HG03196 (cell line): ENCODE results near the gene ATP5MC3.
"Not testable (repeated sequence)": the region's sequence is repeated elsewhere in the genome, so short reads cannot be mapped to it uniquely, and the experiment has no call there.

ENCODE experiments used
- ATAC-seq: cut with Tn5 transposase; IDR thresholded peaks from one replicate; pipeline ENCODE4 v1.9.1; 2021; ENCODE audit not compliant: unreplicated experiment

Gene ATP5MC3

DNA sequence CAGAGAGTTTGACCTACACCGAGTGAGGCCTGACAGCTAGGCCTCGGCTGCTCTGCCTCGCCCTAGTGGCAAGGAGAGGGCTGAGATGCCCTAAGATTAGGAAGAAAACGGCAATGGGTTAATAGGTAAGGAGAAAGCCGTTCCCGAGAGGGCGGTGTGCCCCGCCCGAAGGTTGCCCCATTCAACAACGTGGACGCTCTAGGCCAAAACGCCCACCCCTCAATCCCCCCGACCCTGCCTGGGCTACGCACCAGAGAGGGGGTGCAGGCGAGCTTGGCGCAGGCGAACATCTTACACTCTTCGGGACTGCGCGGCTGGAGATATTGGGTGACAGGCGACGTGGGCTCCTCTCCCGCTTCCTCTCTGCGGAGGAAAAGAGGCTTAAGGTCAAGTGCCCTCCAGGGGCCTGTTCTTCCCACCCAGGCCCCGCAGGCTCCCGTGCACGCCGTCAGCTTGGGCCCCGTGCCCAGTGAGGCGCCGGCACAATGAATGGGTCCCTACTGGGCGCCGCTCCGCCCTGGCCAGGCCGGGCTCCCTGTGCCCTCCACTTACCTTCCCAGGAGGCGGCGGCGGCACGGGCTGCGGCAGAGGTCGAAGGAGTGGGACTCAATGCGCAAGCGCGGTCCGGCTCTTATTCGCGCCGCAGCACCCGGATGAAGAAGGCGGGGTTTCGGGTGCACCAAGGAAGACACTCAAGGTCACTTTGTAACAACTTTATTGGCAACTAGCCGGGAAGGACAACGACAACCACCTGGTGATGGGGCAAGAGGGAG lies at the start of gene ATP5MC3:
ATP5MC3 (minus strand) TSS at position 607 of the 773 bp plus-strand sequence; CDS start at position 290, 317 bp downstream.
- ATAC-seq = peak; percentile 82

DNA sequence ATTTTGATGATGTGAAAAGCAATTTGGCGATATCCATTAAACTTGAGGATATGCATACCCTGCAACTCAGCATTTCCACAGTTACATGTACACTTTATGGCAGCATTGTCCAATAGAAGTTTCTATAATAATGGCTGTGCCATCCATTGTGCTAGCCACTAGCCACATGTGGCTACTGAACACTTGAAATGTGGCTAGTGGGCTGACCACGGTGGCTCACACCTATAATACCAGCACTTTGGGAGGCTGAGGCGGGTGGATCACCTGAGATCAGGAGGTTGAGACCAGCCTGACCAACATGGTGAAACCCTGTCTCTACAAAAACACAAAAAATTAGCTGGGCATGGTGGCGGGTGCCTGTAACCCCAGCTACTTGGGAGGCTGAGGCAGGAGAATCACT lies 47.1 kb upstream of the ATP5MC3 start:
- not testable (repeated sequence) for ATAC-seq

DNA sequence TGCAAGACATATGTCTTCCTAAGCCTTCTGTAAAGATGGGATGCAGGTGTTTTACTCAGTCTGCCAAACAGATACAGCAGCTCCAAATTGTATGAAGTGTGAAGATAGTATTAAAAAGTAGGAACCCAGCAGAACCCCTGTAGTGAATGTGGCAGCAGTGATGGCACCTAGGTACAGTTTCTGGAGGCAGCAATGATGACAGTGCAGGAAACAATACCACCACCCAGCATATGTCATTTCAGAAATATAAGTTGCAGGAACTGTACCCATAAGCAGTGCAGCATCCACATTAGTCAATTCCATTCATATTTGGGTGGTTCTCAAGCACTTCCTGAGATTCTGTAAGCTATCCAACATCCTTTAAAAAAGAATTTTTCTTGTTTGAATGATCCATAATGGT lies 46.7 kb upstream of the ATP5MC3 start:
- no peak for ATAC-seq

DNA sequence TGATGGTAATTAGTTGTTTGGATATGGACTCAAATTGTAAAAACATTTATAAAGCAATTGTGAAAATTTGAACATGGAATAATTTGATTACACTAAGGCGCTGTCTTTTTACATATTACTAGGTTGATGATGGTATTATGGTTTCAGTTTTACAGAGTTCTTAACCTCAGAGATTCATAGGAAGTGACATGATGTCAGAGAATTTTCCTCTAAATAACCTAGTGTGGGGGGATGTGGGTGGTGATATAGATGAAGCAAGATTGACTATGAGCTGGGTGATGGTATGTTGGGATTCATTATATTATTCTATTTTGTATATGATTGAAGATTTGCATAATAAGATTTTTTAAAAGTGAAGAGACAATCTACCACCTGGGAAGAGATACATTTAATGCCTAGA lies 45.9 kb upstream of the ATP5MC3 start:
- ATAC-seq = no peak

DNA sequence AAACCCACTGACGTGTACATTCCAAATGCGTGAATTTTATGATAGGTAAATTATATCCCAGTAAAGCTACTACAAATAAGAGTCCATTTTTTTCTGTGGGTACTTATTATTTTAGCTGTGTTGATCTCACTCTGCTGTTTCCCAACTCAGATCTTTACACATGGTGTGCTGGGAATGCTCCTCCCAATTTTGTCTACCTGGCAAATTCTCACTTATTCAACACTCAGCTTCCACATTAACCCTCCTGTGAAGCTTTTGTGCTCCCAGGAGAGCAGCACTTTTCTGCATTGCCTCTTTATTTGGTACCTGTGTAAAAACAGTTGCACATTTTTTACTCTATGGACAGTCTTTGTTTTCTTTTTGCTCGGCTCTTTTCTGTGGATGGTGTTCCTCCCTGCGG lies 38.6 kb upstream of the ATP5MC3 start:
- no peak for ATAC-seq

DNA sequence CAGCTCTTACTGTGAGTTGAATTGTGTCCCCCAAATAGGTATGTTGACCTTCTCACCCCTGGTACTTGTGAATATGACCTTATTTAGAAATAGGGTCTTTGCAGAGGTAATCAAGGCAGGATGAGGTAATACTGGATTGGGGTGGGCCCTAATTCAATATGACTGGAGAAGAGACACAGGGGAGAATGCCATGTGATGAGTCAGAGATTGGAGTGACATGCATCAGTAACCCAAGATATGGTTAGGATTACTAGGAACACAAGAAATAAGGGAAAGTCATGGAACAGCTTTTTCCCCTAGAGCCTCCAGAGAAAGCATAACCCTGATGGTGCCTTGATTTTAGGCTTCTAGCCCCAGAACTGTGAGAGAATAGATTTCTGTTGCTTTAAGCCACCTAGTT lies 37.0 kb upstream of the ATP5MC3 start:
- no peak for ATAC-seq

DNA sequence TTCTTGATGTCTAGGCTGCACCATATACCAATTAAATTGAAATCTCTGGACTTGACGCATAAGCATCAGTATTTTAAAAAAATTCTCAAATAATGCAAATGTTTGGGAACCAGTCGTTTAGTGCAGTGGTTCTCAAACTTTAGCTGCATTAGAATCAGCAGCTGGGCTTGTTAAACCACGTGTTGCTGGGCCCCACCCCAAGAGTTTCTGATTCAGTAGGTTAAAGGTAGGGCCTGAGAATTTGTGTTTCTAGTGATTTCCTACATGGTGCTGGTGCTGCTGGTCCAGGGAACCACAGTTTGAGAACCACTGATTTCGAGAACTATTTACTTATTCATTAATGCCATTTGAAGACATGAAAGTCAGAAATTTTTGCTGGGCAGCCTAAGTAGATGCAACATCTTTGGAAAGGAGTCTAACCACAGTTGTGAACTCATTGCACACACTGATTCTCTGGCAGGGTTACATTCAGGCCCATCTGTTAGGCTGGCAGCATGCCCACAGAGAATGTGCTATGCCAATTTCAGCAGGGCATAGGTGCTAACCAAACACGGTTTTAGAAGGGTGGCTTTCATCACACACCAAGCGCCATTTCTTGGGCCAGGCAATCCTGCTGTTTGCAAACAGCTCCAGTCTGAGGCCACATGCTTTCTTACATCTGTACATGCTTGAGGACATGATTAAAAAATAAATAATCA lies 26.4 kb upstream of the ATP5MC3 start:
- no peak for ATAC-seq

DNA sequence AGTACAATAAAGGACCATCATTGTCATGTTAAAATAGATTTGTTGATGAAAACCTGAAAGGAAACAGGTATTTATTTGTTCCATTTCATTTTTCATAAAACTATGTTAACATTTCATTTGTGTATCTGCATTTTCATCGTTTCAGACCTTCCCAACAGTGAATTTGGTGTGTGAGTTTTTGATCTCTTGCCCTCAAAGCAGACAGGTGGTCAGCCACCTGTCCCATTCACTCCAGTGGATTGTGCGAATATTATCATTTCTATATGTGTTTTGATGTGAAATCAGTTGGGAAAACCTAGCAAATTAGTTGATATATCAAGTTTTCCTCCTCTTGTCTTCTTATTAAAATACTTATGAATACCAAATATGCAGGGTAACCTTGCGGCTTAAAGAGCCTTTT lies 25.4 kb upstream of the ATP5MC3 start:
- ATAC-seq = no peak

DNA sequence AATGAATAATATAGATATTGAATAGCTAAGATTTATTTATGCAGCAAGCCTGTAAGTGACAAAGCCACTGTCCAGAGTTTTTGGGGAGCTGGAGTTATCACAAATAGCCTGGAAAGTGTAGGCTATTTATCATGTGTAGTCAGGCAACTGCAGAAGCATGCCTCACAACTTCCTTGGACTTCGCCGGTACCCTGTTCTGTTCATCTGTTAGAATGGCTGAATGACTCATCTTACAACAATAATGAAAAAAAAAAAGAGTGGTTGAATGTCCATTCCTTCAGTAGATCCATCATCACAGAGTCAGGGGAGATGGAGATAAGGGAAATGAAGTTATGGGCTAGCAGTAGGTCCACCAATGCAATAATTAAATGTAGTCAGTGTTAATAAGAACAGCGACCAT lies 24.0 kb upstream of the ATP5MC3 start:
- no peak for ATAC-seq

DNA sequence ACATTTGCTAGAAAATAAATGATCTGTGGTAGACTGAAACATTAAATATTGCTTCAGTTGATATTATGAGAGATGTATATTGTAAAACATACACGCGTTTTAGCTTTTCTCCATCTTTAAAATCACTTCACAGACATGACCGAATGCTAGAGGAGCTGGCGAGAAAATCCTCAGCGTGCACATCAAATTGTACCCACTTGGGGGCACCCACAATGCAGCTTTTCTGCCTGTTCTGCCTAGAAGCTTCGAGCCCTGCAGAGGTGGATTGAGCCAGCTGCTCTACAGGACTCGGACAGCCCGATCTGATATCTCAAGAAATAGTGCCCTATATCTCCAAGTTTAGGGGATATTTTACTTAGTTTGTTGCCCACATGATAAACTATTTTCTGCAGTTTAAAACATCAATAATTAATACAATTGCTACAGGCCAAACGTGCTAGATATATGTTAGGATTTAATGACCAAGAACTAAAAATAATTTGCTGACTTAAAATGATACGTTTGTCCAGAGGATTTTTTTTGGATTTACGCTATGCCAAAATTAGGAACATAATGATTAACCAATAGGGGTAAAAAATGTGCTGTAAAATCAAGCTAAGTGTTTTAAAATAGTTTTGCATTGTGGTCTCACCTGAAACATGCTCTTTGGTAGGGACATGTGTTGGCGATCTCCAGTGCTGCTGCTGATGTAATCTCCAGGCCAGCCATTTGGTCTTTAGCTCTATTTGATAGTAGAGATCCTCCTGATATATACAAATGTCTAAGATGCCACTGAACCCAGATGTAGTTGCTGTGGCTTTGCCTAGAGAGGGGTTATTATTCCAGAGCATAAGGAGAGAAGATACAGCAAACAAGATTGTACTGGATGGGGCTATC lies 22.3 kb upstream of the ATP5MC3 start:
- peak; percentile 83 for ATAC-seq

DNA sequence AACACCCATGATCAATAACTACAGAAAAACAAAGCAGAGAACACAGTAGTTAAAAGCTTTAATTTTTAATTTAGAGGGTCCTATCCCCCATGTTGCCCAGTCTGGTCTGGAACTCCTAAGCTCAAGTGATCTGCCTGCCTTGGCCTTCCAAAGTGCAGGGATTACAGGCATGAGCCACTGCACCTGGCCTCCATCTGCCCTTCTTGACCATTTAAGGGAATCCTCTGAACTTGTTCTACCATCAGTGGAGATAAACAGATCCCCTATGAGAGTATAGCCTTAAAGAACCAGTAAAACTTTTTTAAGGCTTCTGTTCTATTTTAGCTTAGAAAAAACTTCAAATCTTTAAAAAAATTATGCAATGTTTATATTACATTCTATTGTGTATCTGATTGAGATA lies 13.5 kb upstream of the ATP5MC3 start:
- no peak for ATAC-seq

DNA sequence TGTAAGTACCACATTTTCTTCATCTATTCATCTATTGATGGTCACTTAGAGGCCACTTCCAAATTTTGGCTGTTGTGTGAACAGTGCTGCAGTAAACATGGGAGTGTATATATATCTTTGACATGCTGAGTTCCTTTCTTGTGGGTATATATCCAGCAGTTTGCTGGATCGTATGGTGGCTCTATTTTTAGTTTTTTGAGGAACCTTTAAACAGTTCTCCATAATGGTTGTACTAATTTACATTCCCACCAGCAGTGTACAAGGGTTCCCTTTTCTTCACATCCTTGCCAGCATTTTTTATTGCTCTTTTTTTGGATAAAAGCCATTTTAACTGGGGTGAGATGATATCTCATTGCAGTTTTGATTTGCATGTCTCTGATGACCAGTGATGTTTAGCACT lies 7.3 kb upstream of the ATP5MC3 start:
- no peak for ATAC-seq

DNA sequence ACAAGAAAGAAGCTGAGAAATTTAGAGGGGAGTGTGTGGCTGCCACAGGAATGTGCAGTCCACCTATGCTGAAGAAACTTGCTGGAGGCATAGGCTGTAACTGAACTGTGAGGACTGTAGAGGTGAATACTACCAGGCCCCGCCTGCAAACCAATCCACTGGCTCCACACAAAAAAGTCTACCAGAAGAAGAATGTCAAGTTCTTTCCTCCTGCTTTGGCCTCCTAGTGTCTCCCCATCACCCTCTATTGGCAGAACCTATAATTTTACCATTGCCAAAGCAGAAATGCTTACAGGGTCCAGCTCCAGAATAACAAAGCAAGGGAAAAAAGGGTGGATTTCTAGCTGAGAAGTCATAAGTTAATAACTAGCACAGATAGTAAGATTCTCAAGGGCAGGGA lies 5.9 kb upstream of the ATP5MC3 start:
- peak; percentile 56 for ATAC-seq

DNA sequence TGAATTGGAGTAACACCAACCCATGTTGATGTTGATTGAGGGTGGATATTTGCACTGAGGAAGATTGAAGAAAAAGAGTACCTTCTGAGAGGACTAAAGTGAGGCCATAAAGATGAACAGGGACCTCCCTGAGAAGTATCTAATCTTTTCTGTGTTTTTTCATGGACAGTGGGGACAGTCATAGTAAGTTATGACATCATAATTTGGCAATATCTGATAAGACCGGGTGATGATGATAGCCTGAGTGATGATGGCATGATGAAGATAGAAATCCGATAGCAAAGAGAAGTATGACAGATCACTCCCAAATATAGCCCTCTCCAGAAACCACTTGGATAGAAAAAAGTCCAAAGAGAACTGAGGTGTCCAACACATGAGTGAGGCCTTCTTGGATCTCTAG lies 2.2 kb upstream of the ATP5MC3 start:
- no peak for ATAC-seq

DNA sequence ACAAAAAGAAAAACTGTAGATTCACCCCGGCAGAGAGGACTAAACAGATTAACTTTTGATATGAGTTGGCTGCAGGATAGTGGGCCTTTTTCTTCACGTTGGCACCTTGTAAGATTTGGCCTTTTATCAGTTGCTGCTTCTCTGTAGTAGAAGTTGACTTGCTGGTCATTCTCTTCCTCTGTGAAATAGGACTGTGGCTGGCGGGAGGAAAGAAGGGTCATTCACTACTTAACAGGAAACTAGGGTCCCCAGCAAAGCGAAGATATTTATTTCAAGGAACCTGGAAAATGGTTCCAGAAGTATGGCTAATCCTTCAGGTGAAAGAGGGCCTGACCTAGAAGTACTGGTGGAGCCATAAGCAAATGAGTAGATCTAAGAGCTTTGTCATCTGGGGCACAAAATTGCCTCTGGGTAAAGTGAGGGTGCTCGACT lies 383 bp upstream of the ATP5MC3 start:
- no peak for ATAC-seq

DNA sequence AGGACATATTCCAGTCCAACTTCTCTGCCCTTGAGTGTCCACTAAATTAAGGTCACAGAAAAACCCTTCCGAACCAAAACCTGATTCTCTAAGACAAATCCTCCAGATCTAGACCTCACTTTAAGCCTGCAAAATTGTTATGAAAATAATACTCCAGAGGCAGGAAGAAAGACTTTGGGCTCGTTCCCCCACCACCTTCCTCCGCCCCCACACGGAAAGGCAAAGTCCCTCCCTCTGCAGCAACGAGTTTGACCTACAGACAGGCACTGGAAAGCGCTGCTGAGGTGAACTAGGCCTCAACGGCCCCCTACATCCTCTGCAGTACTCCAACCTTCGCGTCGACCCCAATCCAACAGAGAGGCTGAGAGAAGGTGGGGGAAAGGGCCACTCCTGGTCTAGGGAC lies 808 bp downstream of the ATP5MC3 start:
- peak; percentile 54 for ATAC-seq

DNA sequence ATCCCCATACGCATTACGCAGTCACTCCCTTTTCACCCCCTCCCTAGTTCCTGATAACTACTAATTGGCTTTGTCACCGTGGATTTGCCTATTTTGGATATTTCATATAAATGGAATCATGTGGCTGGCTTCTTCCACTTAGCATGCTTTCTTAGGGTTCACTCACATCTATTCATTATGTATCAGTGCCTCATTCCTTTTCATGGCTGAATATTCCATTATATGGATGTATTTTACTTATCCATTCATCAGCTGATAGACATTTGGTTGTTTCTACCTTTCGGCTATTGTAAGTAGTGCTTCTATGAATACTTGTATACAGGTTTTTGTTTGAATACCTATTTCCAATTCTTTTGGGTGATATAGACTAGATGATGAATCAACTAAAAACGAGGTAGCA lies 4.9 kb downstream of the ATP5MC3 start:
- ATAC-seq = no peak

DNA sequence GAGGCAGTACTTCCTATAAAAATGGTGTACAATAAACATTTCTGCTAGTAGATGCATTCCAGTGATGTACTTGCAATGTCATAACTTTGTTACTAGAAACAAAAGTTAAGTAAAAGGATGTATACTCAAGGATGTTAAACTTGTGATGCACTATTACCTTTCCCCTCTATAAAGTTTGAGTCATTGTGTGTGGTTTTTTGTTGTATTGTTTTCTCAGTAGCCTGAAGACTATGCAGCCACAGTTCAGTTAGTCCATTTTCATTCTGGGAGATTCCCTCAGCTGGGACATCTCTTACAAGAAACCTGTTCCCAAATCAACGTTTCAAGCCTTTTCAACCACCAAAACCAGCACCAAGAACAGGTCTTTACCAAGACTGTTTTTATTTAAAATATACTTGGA lies 5.6 kb downstream of the ATP5MC3 start:
- no peak for ATAC-seq

DNA sequence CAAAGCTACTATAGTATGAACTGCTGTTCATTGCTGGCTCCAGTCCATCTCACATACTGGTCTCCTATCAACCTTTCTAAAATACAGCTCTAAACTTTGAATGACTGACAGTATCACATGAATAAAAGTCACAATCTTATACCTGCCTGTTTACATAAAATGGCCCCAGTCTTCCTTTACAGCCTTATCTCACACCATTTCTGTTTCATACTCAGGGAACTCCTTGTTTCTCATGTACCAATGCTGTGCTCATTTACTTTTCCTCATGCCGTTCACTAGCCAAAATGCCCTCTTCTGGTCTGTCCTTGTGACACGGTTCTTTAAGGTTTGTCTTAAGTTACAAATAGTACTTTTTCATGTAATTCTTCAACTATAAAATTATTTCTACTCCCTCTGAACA lies 6.2 kb downstream of the ATP5MC3 start:
- ATAC-seq = no peak

DNA sequence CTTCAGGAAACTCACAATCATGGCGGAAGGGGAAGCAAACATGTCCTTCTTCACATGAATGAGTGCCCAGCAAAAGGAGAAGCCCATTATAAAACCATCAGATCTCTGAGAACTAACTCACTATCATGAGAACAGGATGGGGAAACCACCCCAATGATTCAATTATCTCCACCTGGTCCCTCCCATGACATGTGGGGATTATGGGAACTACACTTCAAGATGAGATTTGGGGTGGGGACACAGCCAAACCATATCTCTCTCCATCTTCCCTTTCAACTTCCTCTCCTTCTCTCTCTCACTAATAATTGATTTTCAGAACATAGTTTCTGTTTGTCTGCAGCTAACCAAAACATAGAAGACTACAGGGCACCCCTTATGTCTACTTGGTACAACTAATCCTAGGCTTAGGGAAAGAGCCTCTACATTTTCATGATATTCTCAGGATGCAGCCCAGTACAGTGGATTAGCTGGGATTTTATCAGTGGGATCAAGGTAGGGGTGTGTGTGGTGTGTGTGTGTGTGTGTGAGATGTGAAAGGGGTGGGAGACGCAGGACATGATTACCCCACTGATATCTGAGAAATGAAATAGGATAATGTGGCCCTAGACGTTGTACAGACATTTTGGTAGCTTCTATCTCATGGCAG lies 10.7 kb downstream of the ATP5MC3 start:
- ATAC-seq = no peak

DNA sequence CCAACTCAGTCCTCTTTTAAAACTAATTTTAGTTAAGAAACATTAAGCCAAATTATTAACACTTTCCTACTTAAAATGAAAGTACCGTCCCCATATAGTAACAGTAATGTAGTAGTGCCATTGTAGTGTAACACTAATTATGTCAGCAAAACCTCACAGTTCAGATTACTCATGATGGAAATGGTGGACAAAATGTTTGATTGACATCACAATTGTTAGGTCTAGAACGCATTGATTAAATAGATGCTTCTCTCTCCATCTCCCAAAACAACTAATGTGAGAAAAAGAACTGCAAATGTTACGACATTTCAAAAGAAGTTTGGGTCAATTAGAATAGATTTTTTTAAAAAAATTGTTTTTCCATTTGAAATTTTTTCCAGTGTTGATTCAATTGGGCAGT lies 12.3 kb downstream of the ATP5MC3 start:
- ATAC-seq = no peak
